H1 (cell line): ENCODE data around the gene AQP7. TPM values are rescaled to one million over a fixed set of nuclear protein-coding genes. Genes with fewer than 3 reads are reported as not detected.

ENCODE experiments used
- CTCF ChIA-PET: fragments of 300-600 bp; sonication (Branson Sonifier 250); formaldehyde crosslinking; loops from one replicate; lab custom pipeline; 2021; ENCODE audit not compliant: partially characterized antibody; lab: Charles Lee
- POLR2A ChIA-PET: fragments of 300-600 bp; sonication (Branson Sonifier 250); formaldehyde crosslinking; loops from one replicate; lab custom pipeline; 2021; ENCODE audit warnings: inconsistent platforms; ENCODE audit not compliant: partially characterized antibody; lab: Charles Lee
- DNase-seq, 2 experiments: peaks; one replicate each; pipeline versions ENCODE4 v3.0.0 to v3.0.0-alpha.2; 2010 to 2022; ENCODE audit warnings: low spot score in 2 of 2, low read depth in 1 of 2, mixed read lengths in 1 of 2
- FAIRE-seq: peaks from 2 replicates; lab custom pipeline; 2011; peaks lifted over from hg19 to GRCh38; lab: Jason Lieb, UNC
- H2AFZ ChIP-seq: 2 replicates; pipeline ENCODE4 v1.8.1; 2012; ENCODE audit warnings: low read length, inconsistent platforms
- H2AK5ac ChIP-seq: 2 replicates; pipeline ENCODE4 v1.6.1; 2013; ENCODE audit warnings: low read depth, low read length
- H2BK120ac ChIP-seq: replicated peaks from 2 replicates; pipeline ENCODE3; 2013; ENCODE audit warnings: low read depth, low read length, inconsistent platforms
- H2BK12ac ChIP-seq: 2 replicates; pipeline ENCODE4 v1.6.1; 2013; ENCODE audit warnings: low read depth, low read length
- H2BK15ac ChIP-seq: 2 replicates; pipeline ENCODE4 v1.6.1; 2013; ENCODE audit warnings: low read length
- H2BK20ac ChIP-seq: 2 replicates; pipeline ENCODE4 v1.6.1; 2013; ENCODE audit warnings: low read length
- H2BK5ac ChIP-seq: 2 replicates; pipeline ENCODE4 v1.6.1; 2013; ENCODE audit warnings: low read depth, low read length
- H3K14ac ChIP-seq: 2 replicates; pipeline ENCODE4 v1.6.1; 2013; ENCODE audit warnings: inconsistent platforms; ENCODE audit not compliant: insufficient read length
- H3K18ac ChIP-seq: 2 replicates; pipeline ENCODE4 v1.6.1; 2013; ENCODE audit warnings: low read length; ENCODE audit errors: extremely low read depth
- H3K23ac ChIP-seq: 2 replicates; pipeline ENCODE4 v1.6.1; 2013; ENCODE audit warnings: inconsistent platforms; ENCODE audit not compliant: insufficient read length
- H3K23me2 ChIP-seq: 2 replicates; pipeline ENCODE4 v1.6.1; 2013; ENCODE audit warnings: low read depth, low read length
- H3K27ac ChIP-seq: 2 replicates; pipeline ENCODE4 v1.6.1; 2011; ENCODE audit warnings: low read depth, low read length, inconsistent platforms
- H3K27me3 ChIP-seq, 4 experiments: replicated peaks in 1 of 4; 1 replicate in 1 of 4; 2 replicates in 3 of 4; pipeline versions ENCODE4 v1.6.1 to v1.8.1; 2011 to 2013; ENCODE audit warnings: low read length in 3 of 4, mild to moderate bottlenecking in 3 of 4, inconsistent platforms in 2 of 4, mixed read lengths in 2 of 4, moderate library complexity in 1 of 4; ENCODE audit not compliant: control insufficient read depth in 3 of 4, insufficient read depth in 3 of 4; ENCODE audit errors: extremely low read depth in 1 of 4
- H3K36me3 ChIP-seq, 4 experiments: 2 replicates each; pipeline versions ENCODE4 v1.6.1 to v1.8.1; 2011 to 2013; ENCODE audit warnings: mild to moderate bottlenecking in 4 of 4, low read length in 3 of 4, moderate library complexity in 2 of 4, control low read depth in 1 of 4, inconsistent platforms in 1 of 4; ENCODE audit not compliant: insufficient read depth in 4 of 4, control insufficient read depth in 2 of 4
- H3K4ac ChIP-seq: replicated peaks from 2 replicates; pipeline ENCODE3; 2013; ENCODE audit warnings: low read length, low read depth, mixed read lengths, inconsistent platforms; ENCODE audit not compliant: insufficient read length
- H3K4me1 ChIP-seq, 4 experiments: replicated peaks in 1 of 4; 1 replicate in 1 of 4; 2 replicates in 3 of 4; pipeline versions ENCODE4 v1.6.1 to v1.8.1; 2011 to 2013; ENCODE audit warnings: low read length in 3 of 4, inconsistent platforms in 2 of 4, mixed read lengths in 1 of 4; ENCODE audit not compliant: insufficient read depth in 4 of 4, control insufficient read depth in 3 of 4
- H3K4me2 ChIP-seq, 2 experiments: 2 replicates each; pipeline versions ENCODE4 v1.6.1 to v1.8.1; 2011 to 2013; ENCODE audit warnings: low read depth in 2 of 2, low read length in 2 of 2, control low read depth in 1 of 2, inconsistent platforms in 1 of 2, mild to moderate bottlenecking in 1 of 2; ENCODE audit not compliant: insufficient read depth in 1 of 2
- H3K4me3 ChIP-seq, 4 experiments: fragments of 200-600, 300-600 bp in 1 of 4; sonication (generic), shearing (Covaris generic), sonication (Bioruptor Twin) in 1 of 4; 2 replicates each; pipeline versions ENCODE4 v1.5.1 to v1.8.1; 2011 to 2016; ENCODE audit warnings: low read length in 4 of 4, low read depth in 3 of 4, control low read depth in 2 of 4, inconsistent platforms in 2 of 4, mild to moderate bottlenecking in 2 of 4, mixed read lengths in 1 of 4, moderate library complexity in 1 of 4; ENCODE audit not compliant: insufficient read depth in 2 of 4; ENCODE audit errors: extremely low read depth in 1 of 4
- H3K56ac ChIP-seq: replicated peaks from 2 replicates; pipeline ENCODE3; 2013; ENCODE audit warnings: low read depth, mild to moderate bottlenecking, mixed read lengths, low read length, inconsistent platforms; ENCODE audit not compliant: insufficient read length
- H3K79me1 ChIP-seq: 2 replicates; pipeline ENCODE4 v1.6.1; 2013; ENCODE audit warnings: low read depth, low read length, control low read depth
- H3K79me2 ChIP-seq, 2 experiments: 2 replicates each; pipeline versions ENCODE4 v1.6.1 to v1.8.1; 2012 to 2013; ENCODE audit warnings: low read length in 2 of 2, mild to moderate bottlenecking in 2 of 2, inconsistent platforms in 1 of 2; ENCODE audit not compliant: insufficient read depth in 2 of 2, control insufficient read depth in 1 of 2
- H3K9ac ChIP-seq, 4 experiments: replicated peaks in 1 of 4; 1 replicate in 1 of 4; 2 replicates in 3 of 4; pipeline versions ENCODE4 v1.6.1 to v1.8.1; 2011 to 2013; ENCODE audit warnings: low read depth in 3 of 4, low read length in 3 of 4, control low read depth in 2 of 4, mild to moderate bottlenecking in 2 of 4, moderate library complexity in 2 of 4, inconsistent platforms in 1 of 4; ENCODE audit errors: extremely low read depth in 1 of 4
- H3K9me3 ChIP-seq, 2 experiments: 2 replicates each; pipeline versions ENCODE4 v1.6.1 to v1.8.1; 2012 to 2013; ENCODE audit warnings: mild to moderate bottlenecking in 2 of 2, moderate library complexity in 2 of 2, control low read depth in 1 of 2, inconsistent platforms in 1 of 2, low read depth in 1 of 2, low read length in 1 of 2, mixed read lengths in 1 of 2; ENCODE audit not compliant: insufficient read depth in 2 of 2
- H4K20me1 ChIP-seq, 2 experiments: replicated peaks in 1 of 2; 2 replicates each; pipeline versions ENCODE3 to v1.8.1; 2011 to 2013; ENCODE audit warnings: inconsistent platforms in 2 of 2, low read length in 2 of 2, mild to moderate bottlenecking in 1 of 2; ENCODE audit not compliant: insufficient read depth in 2 of 2, control insufficient read depth in 1 of 2
- H4K5ac ChIP-seq: 2 replicates; pipeline ENCODE4 v1.6.1; 2013; ENCODE audit warnings: low read length, low read depth, mixed read lengths, inconsistent platforms; ENCODE audit not compliant: insufficient read length
- H4K8ac ChIP-seq: 2 replicates; pipeline ENCODE4 v1.8.0; 2013; ENCODE audit warnings: mild to moderate bottlenecking, moderate library complexity, low read length, inconsistent platforms; ENCODE audit not compliant: insufficient read depth; ENCODE audit errors: extremely low read depth
- H4K91ac ChIP-seq: replicated peaks from 2 replicates; pipeline ENCODE3; 2013; ENCODE audit warnings: low read length, mixed read lengths, inconsistent platforms; ENCODE audit not compliant: insufficient read length
- CREB1 ChIP-seq: IDR thresholded peaks from 2 replicates; pipeline ENCODE4 v1.6.1; 2012; ENCODE audit warnings: inconsistent platforms
- CTCF ChIP-seq, 3 experiments: IDR thresholded peaks; 1 replicate in 2 of 3; 2 replicates in 1 of 3; pipeline versions ENCODE4 v1.5.1 to v1.6.1; 2011; ENCODE audit warnings: low read length in 3 of 3, mild to moderate bottlenecking in 3 of 3, inconsistent platforms in 2 of 3, low read depth in 1 of 3, moderate library complexity in 1 of 3; ENCODE audit not compliant: insufficient read depth in 1 of 3; ENCODE audit errors: control extremely low read depth in 1 of 3
- HDAC6 ChIP-seq: IDR thresholded peaks from one replicate; pipeline ENCODE4 v1.7.1; 2012; ENCODE audit warnings: low read depth, mild to moderate bottlenecking, inconsistent platforms, low read length, moderate library complexity
- KDM1A ChIP-seq: fragments of 200-600, 300-600 bp; sonication (generic); IDR thresholded peaks from 2 replicates; pipeline ENCODE4 v1.7.1; 2016; ENCODE audit warnings: mild to moderate bottlenecking, low read length, borderline replicate concordance
- KDM4A ChIP-seq: IDR thresholded peaks from one replicate; pipeline ENCODE4 v1.7.1; 2012; ENCODE audit warnings: low read depth, mild to moderate bottlenecking, moderate library complexity, low read length, inconsistent platforms; ENCODE audit not compliant: severe bottlenecking
- MAX ChIP-seq: IDR thresholded peaks from 2 replicates; pipeline ENCODE4 v1.6.1; 2012; ENCODE audit warnings: inconsistent platforms
- POU5F1 ChIP-seq: IDR thresholded peaks from 2 replicates; pipeline ENCODE4 v1.6.1; 2011; ENCODE audit warnings: low read depth, mild to moderate bottlenecking, low read length, moderate library complexity
- RAD21 ChIP-seq, 2 experiments: IDR thresholded peaks in 1 of 2; conservative IDR thresholded peaks in 1 of 2; 2 replicates each; pipeline ENCODE4 v1.6.1; 2011; ENCODE audit warnings: low read depth in 2 of 2, low read length in 2 of 2, improper control_type of control experiment in 1 of 2, inconsistent platforms in 1 of 2, mild to moderate bottlenecking in 1 of 2, moderate library complexity in 1 of 2
- RXRA ChIP-seq: IDR thresholded peaks from 2 replicates; pipeline ENCODE4 v1.6.1; 2011; ENCODE audit warnings: low read depth, mild to moderate bottlenecking, low read length, moderate library complexity; ENCODE audit not compliant: insufficient read depth
- WGBS, 2 experiments: shearing (Covaris generic) in 1 of 2; methylation state at CpG; one replicate each; pipeline versions ENCODE4 v1.1.6 to v1.1.7; 2013 to 2015; ENCODE audit warnings: low lambda C conversion rate in 2 of 2, mixed read lengths in 2 of 2, inconsistent platforms in 1 of 2, low coverage in 1 of 2, missing lambda C conversion rate in 1 of 2; ENCODE audit not compliant: insufficient replicate concordance in 2 of 2, insufficient coverage in 1 of 2, insufficient read length in 1 of 2; ENCODE audit errors: extremely low coverage in 1 of 2, missing lambda C conversion rate in 1 of 2; 5-methylcytosine and 5-hydroxymethylcytosine counted together
- polyA plus RNA-seq, 7 experiments: library from polyadenylated mRNA; depleted of rRNA in 3 of 7; stranded (reverse) in 5 of 7; unstranded in 2 of 7; fragments of >200 nt in 5 of 7; fragments of 200-250 nt in 2 of 7; gene quantifications; 1 replicate in 5 of 7; 2 replicates in 1 of 7; 4 replicates in 1 of 7; pipeline versions ENCODE4 v1.2.1 to v1.2.3, GENCODE V29; 2011 to 2013; ENCODE audit warnings: missing spikeins in 2 of 7, mixed read lengths in 2 of 7
- total RNA-seq: library from RNA; stranded (reverse); fragmentation: NEBNext Ultra II Directional; extraction: Animal tissue kit (Norgen Biotek cat#: 25700); gene quantifications from 2 replicates; pipeline ENCODE4 v1.2.1, GENCODE V29; 2021

The AQP7 gene
- total and polyA plus RNA-seq, 2 of the 8 experiments (the other 6 are each of a cell fraction or from before 2014, with no cell fraction given), result not detected

DNA sequence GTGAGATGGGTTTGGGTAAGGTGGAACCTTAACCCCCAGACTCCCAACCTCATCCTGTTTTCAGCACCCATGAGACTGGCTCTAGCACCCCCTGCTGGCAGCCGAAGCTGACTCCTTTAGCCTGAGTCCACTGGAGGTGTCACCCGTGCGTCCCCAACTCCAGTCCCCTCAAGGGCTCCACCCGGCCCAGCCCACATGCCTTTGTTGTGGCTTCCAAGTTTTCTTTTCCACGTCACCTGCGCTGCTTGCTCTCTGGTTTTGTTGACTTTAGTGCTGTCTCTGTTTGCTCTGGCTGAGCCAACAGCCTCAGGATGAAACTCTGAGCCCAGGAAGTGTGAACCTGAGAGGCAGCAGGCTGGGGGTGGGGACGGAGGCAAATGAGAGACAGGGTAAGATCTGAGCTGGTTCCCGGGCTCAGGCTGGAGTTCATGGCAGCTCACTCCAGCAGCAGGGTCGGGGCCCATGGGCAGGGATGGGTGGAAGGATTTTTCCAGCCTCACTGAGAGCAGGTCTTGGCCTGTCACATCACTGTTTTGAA is 13.2 kb upstream of the AQP7 start:
- POLR2A ChIA-PET, result interaction anchor here (1.0 to 1.4 kb wide), 3 partner anchors 8 to 57 kb away, joined by 3 read pairs; no protein-coding TSS in a partner anchor
- H3K4ac ChIP-seq, result peak overlapping the region; percentile 32
- FAIRE-seq, result no peak
- TF ChIP-seq HDAC6 (no peak), RAD21 (IDR thresholded peaks at IDR 0.05 in 1 of 2, conservative IDR thresholded peaks at IDR 0.05 in 1 of 2; ENCODE audit: low read depth in 2 of 2, low read length in 2 of 2) (peak; percentile 63 to 79), CTCF (IDR thresholded peaks at IDR 0.05; ENCODE audit: control extremely low read depth in 1 of 3, insufficient read depth in 1 of 3, low read depth in 1 of 3, low read length in 3 of 3) (peak; percentile 75 to 82 (median 79)), RXRA (no peak), POU5F1 (no peak), KDM4A (no peak), MAX (peak; percentile 42; the same call in 1 of the 2 replicates), KDM1A (no peak), CREB1 (peak; percentile 16; the same call in 1 of the 2 replicates)

More for the DNA sequence above, 13.2 kb upstream of the AQP7 start:
- no peaks in the 10 kb centered on the region for H3K9me3 ChIP-seq
- no peak overlapping the region for H3K4me2 ChIP-seq
- H3K27me3 ChIP-seq, result no peaks in the 10 kb centered on the region; a peak in 1 of 7 replicates
- H3K23ac ChIP-seq, result no peak overlapping the region
- no peak overlapping the region for H3K27ac ChIP-seq
- no peak overlapping the region for H3K4me3 ChIP-seq
- H2BK20ac ChIP-seq, result no peak overlapping the region
- H2AFZ ChIP-seq, result 0 out of 2 replicates have a peak overlapping the region, but pooled peaks have one; percentile 14
- WGBS, 2 experiments, result 76% methylated on average over 9 of the region's 9 CpGs; no CpG with 5 or more reads in 1 of the 2 experiments
- no peak overlapping the region for H4K5ac ChIP-seq
- H2BK120ac ChIP-seq, result no peak overlapping the region
- no peak overlapping the region for H3K56ac ChIP-seq
- no peaks in the 10 kb centered on the region for H3K79me1 ChIP-seq
- H2BK12ac ChIP-seq, result 0 out of 2 replicates have a peak overlapping the region, but pooled peaks have one; percentile 35
- CTCF ChIA-PET, result interaction anchor here (0.5 to 9.5 kb wide), 26 partner anchors 8 to 304 kb away, joined by 3 to 134 read pairs (median 6); partner anchors contain the start of genes AQP3, AQP7 and NOL6
- no peaks in the 10 kb centered on the region for H4K20me1 ChIP-seq
- H3K79me2 ChIP-seq, result no peaks in the 10 kb centered on the region
- no peak overlapping the region for H2BK15ac ChIP-seq
- H3K23me2 ChIP-seq, result no peaks in the 10 kb centered on the region
- no peaks in the 10 kb centered on the region for H3K36me3 ChIP-seq
- 0 out of 2 replicates have a peak overlapping the region, but pooled peaks have one; percentile 52 for H3K18ac ChIP-seq
- H3K9ac ChIP-seq, result no peak overlapping the region
- no peak overlapping the region for H3K14ac ChIP-seq
- peak overlapping the region; percentile 19 for H4K8ac ChIP-seq
- H3K4me1 ChIP-seq, result peaks cover 0 to 4% (median 3%) of the 10 kb centered on the region in 4 experiments; a peak in 2 of 7 replicates
- peak; percentile 41 to 93 for DNase-seq
- H4K91ac ChIP-seq, result no peak overlapping the region
- H2BK5ac ChIP-seq, result no peak overlapping the region; the same call in 1 of the 2 replicates
- no peak overlapping the region for H2AK5ac ChIP-seq
